ENCODE data around the gene IFT22.

DNA sequence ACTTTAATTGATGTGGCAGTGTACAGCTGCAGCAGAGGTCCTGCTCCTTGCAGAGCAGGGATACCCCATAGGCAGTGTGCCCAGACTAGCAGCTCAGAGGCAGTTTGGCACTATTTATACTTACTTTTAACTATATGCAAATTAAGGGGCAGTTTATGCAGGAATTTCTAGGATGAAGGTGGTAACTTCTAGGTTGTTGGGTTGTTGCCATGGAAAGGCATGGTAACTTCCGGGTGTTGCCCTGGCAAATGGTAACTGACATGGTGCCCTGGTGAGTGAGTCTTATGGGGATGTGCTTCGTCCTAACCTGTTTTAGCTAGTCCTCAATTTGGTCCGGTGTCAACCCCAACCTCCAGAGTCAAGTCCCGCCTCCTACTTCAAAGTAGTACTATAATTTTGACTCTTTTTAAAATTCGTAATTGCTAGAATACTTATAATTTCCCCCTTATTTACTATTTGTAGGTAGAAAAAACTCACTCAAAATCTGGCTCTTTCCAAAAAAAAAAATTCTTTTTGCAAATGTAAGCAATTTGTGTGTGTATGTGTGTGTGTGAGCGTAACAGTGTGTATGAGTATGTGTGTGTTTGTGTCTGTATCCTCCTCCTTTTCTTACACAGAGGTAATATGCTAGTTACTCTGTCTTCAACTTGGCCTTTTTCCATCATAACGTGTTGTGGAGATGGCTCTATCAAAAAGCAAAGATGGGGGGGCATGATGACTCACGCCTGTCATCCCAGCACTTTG lies 47.0 kb upstream of the IFT22 start:
- TF ChIP-seq, protein P1, sequence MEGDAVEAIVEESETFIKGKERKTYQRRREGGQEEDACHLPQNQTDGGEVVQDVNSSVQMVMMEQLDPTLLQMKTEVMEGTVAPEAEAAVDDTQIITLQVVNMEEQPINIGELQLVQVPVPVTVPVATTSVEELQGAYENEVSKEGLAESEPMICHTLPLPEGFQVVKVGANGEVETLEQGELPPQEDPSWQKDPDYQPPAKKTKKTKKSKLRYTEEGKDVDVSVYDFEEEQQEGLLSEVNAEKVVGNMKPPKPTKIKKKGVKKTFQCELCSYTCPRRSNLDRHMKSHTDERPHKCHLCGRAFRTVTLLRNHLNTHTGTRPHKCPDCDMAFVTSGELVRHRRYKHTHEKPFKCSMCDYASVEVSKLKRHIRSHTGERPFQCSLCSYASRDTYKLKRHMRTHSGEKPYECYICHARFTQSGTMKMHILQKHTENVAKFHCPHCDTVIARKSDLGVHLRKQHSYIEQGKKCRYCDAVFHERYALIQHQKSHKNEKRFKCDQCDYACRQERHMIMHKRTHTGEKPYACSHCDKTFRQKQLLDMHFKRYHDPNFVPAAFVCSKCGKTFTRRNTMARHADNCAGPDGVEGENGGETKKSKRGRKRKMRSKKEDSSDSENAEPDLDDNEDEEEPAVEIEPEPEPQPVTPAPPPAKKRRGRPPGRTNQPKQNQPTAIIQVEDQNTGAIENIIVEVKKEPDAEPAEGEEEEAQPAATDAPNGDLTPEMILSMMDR (IDR thresholded peaks at IDR 0.05; ENCODE audit: borderline replicate concordance, extremely low read depth, low read length, poor library complexity, severe bottlenecking), result no peak
- TF ChIP-seq EZH2 (IDR thresholded peaks at IDR 0.05; ENCODE audit: borderline replicate concordance, low read depth, low read length, severe bottlenecking), result no peak

Data from DND-41 (cell line).